Limb (tissue), 2 donors: ENCODE measurements around the gene SLC30A2.
A peak's percentile ranks its signal among the peaks of the same experiment; 100 is the strongest.
"Not testable (repeated sequence)": the region's sequence is repeated elsewhere in the genome, so short reads cannot be mapped to it uniquely, and the experiment has no call there.

ENCODE experiments used
- DNase-seq, 2 donors: peaks; one replicate each; pipeline ENCODE4 v3.0.0-alpha.2; 2016; ENCODE audit errors: extremely low spot score in 2 of 2

The SLC30A2 gene

GRCh38 chr1:26045722-26046245 is at the start of gene SLC30A2:
TSS of gene SLC30A2 (minus strand) at chr1:26046118. CDS start at chr1:26045896, 222 bp downstream.
- no peak for DNase-seq

GRCh38 chr1:26094677-26095383 is 48.9 kb upstream of the SLC30A2 start:
- DNase-seq = peak; percentile 24 to 52

- DNase-seq = peak in 1 of 2 donors; percentile 34
Measured at GRCh38 chr1:26094076-26094669, 48.3 kb upstream of the SLC30A2 start.

- not testable (repeated sequence) for DNase-seq
Measured at GRCh38 chr1:26093569-26093968, 47.7 kb upstream of the SLC30A2 start.

- no peak for DNase-seq
Measured at GRCh38 chr1:26092422-26092821, 46.5 kb upstream of the SLC30A2 start.

GRCh38 chr1:26090893-26091292 is 45.0 kb upstream of the SLC30A2 start:
- no peak for DNase-seq

- no peak for DNase-seq
Measured at GRCh38 chr1:26089125-26089524, 43.2 kb upstream of the SLC30A2 start.

GRCh38 chr1:26084844-26085243 is 38.9 kb upstream of the SLC30A2 start:
- DNase-seq = no peak

GRCh38 chr1:26084091-26084561 is 38.2 kb upstream of the SLC30A2 start:
- no peak for DNase-seq

- DNase-seq = no peak
Measured at GRCh38 chr1:26083208-26083607, 37.3 kb upstream of the SLC30A2 start.

GRCh38 chr1:26082020-26082350 is 36.1 kb upstream of the SLC30A2 start:
- no peak for DNase-seq

GRCh38 chr1:26081267-26082019 is 35.5 kb upstream of the SLC30A2 start:
- DNase-seq = no peak

- no peak for DNase-seq
Measured at GRCh38 chr1:26079960-26080814, 34.3 kb upstream of the SLC30A2 start.

- no peak for DNase-seq
Measured at GRCh38 chr1:26079178-26079563, 33.3 kb upstream of the SLC30A2 start.

- DNase-seq = no peak
Measured at GRCh38 chr1:26078286-26079177, 32.6 kb upstream of the SLC30A2 start.

- DNase-seq = no peak
Measured at GRCh38 chr1:26077524-26077923, 31.6 kb upstream of the SLC30A2 start.

GRCh38 chr1:26075421-26076144 is 29.7 kb upstream of the SLC30A2 start:
- DNase-seq = no peak

- no peak for DNase-seq
Measured at GRCh38 chr1:26072305-26072704, 26.4 kb upstream of the SLC30A2 start.

GRCh38 chr1:26070963-26071342 is 25.0 kb upstream of the SLC30A2 start:
- DNase-seq = no peak
